CMK (cell line): ENCODE measurements around the gene ELF5.

Experiments used
- DNase-seq: peaks from one replicate; pipeline ENCODE4 v3.0.0-alpha.2; 2010; ENCODE audit warnings: low read depth

ELF5 gene

DNA sequence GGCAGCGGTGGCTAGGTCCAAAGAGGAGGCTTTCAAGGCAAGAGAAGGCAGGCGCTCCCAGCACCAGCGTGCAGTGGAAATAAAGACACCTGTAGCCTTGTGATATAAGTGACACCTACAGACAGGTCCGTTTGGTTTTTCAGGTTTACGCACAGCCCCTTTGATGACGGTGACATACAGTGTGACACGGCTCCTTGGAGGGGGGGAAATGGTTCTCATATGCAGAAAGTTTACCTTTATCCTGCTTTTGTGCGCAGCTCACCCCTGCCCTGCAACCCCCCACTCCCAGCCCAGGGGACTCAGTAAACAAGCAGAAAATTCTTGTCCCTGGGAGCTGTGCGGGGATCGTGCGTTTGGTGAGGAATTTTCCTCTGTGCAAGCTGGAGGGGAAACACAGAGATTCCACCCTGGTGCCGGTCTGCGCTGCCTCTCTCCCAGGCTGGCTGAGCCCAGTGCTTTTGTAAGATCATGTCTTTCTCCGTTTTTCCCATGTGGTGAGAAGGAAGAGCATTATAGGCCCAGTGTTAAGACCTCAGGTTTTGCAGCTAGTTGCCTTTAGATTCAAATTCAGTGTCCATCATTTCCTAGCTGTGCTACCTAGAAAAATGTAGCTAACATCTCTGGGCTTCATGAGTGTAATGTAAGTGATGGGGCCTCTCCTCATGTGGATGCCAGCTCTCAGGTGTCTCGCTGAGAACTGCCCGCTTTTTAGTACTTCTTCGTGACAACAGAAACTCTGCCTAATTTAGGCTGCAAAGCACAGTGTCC is at the start of gene ELF5:
Gene ELF5, minus strand, starts transcription at position 113 of the 768 bp plus-strand sequence. CDS start 8,045 bp downstream, outside the sequence.
- DNase-seq = no peak

DNA sequence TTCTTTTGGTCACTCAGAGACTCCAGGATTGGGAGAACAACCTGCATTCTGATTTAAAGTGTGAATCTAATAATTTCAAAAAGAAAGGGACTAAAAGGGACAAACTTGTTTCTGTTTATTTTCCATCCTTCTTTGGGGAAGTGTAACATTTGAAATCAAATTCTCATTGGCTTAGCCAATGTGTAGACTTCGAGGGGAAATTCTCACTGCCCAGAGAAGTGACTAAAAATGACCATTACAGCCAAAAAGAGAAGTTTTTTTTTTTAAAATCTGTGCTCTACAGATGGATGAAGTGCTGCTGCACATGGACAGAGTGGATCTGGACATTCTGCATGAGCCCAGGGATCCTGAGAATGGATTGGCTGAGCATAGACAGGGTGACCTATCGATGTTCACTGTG is 49.4 kb upstream of the ELF5 start:
- DNase-seq = no peak

DNA sequence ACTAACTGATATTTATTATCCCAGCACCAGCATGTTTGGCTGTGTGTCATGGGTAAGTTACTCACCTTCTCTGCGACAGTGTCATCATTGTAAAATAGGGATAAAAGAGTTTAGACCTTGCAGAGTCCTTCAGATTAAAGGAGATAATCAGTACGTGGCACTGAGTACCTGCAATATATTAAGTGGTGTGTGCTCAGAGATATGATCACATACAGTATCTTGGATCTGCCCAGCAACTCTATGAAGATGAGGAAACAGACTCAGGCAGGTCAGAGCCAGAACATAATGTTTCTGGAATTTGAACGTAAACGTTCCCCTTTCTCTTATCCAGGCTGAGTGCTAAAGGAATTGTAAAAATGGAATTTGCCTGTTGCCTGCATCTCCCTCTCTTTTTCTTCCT is 46.9 kb upstream of the ELF5 start:
- no peak for DNase-seq

DNA sequence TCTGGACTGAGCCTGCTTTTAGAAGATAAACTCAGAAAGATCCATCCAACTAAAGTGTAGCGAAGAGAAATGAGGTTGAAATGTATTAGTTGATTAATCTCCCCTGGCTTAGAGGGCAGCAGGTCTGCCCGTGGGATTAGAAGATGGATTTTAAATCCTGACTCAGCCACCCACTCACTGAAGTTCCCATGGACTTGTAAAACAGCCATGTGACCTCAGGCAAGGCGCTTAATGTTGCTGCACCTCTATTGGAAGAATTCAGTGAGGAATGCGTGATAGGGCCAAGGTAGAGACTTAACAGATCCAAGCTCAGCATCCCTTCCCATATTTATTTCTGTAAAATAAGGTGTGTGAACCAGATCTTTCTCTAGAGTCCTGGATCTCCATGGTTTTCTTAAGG is 45.1 kb upstream of the ELF5 start:
- no peak for DNase-seq

DNA sequence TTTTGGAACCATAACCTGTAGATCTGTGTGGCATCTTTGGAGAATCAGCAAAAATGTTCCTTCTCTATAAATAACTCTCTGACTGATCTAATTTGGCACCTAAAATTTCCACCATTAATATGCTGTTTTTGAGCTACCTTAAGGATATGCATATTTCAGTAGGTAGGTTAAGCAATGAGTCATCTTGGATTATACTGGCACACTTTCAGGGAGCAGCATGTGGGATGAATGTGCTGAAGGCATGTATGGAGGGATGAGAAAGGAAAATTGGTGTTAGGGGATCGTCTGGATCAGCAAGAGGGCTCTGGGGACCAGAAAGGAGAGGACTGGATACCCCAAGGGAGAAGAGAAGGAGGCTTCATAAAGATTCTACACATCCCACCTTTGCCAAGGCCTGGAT is 44.6 kb upstream of the ELF5 start:
- DNase-seq = no peak

DNA sequence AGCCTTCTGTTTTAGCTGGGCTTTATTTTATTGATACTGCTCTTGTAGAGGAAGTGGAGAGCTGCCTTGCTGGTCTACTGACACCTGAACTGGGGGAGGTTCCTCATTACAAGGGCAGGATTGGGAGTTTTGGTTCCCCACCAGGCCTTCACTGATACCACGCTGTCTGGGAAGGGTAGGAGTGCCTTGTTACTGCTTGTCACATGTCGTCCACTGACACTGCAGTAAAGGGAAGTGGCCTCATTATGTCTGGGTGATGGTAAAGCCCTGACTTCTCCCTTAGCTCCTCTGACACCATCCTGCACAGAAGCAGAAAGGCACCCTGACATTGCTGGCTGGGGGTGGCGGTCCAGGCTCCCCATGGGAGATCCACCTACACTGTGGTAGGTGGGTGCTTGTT is 38.7 kb upstream of the ELF5 start:
- no peak for DNase-seq

DNA sequence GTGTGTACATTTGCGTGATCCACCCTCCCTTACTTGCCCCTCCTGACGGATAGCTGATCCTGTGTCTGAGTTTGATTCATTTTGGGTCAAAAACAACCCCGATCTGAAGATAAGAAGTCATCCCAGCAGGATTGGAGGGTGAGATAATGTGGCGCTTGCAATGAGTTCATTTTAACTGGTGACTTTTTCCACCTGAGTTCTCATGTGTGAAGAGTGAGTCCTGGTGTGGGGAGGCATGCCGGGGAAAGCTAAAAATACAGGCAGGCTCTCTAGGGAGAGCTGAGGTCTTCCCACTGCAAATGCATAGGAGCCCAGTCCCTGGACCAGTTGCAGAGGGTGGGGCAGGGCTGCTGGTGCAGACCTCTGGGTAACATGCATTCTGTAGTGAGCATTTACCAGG is 35.7 kb upstream of the ELF5 start:
- DNase-seq = no peak

DNA sequence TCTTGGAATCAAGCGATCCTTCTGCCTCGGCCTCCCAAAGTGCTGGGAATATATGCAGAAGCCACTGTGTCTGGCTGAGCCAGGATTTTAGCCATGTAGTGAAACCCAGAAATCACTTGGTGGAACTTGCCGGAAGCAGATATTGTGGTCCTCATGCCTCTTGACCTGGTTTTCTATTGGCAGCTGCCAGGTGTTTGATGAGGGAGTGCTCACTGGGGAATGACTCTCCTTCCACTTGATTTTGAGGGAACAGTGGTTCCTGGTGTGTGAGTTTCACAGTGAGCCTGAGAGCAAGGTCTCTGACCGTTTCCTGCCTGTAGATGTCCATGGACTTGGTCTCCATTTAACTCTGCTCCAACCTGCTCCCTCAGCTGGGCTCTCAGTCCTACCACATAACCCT is 34.7 kb upstream of the ELF5 start:
- no peak for DNase-seq

DNA sequence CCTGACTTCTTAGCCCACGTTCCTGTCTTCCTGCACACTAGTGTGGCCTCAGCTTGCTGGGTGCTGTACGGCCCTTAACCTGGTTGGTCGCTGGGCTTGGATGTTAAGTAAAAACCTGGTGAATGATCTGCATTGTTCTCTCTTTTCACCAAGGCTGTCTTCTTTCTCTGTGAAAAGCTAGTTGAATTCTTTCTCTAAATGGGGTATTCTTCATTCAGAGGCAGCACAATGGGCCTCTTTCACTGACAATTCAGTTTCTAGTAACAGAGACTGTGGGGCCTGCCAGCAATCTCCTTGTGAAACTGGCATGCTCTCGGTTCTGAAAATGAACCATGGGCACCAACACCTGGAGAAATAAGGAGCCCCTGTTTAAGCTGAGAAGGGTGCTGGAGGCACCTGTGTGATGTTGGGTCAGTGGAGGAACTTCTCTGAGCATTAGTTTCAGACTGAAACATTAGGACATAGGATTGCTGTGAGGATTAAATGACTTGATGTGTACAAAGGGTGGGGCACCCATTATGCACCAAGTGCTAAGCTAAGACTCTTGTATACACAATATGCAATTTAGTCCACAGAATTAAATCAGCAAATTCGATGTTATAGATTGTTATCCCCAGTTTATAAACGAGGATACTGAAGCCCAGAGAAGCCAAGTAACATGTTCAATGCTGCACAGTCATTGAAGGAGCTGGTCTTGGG is 33.1 kb upstream of the ELF5 start:
- no peak for DNase-seq

DNA sequence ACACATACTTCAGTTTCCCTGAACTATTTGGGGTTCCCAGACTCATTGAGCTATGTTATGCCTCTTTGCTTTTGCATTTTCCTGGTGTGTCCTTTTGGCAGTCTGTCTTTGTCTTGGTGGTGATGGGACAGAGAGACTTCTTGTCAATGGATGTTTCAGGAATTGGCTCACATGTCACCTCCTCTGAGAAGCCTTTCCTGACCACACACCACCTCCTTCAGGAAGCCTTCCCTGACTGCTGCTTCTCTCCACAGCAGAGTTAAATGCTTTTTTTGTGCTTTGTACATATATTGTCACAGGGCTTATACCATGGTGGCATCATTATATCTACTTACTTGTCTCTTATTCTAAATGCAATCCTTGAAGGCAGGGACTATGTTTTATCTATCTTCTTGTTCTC is 28.5 kb upstream of the ELF5 start:
- DNase-seq = no peak

DNA sequence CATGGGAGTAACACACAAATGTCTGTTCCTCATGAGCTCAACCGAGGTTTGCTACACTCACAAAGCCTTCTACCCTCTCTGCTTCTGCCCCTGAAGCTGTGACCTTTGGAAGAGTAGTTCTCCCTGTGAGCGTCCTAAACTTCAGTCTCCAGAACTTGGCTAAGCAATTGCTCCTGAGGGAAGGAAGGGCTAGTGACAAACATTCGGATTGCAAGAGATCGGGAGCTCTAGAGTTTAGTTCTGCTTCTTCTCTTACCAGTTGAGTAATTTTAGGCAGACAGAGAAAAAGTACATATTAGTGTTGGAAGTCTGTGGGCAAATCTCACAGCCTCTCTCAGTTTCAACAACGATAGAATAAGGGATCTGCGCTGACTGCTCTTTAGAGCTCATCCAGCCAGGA is 27.3 kb upstream of the ELF5 start:
- DNase-seq = no peak

DNA sequence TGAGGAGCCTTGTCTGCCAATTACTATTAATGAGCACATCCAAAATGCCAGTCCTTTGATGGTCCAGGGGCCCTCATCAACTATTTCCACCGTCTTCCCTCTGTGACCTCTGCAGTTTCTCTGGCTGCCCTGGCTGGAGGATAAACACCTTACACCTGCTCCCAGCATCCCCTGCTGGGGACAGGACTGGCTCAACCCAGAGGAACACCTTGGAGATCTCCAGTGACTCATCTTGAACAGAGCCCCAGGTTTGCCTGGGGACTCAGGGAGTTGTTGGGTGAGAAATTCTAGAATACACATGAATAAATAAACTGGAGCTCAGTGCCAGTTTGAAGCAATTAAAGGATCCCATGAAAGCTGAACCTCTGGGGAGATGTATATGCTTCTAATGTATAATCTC is 24.0 kb upstream of the ELF5 start:
- DNase-seq = no peak

DNA sequence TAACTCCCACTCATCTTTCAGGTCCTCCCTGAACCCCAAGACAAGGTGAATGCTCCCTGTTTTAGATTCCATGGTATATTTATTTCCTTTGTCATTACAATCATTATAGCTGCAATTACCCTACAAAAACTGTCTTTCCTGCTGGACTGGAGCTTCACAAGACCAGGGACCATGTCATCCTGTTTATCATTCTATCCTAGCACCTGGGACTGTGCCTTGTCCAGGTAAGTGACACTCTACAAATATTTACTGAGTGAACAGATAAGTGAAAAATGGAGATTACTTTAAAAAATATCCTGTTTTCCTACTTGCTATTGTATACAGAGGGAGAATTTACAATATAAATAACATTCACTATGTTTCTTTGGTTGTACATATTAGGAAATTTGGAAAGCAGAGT is 22.5 kb upstream of the ELF5 start:
- DNase-seq = no peak

DNA sequence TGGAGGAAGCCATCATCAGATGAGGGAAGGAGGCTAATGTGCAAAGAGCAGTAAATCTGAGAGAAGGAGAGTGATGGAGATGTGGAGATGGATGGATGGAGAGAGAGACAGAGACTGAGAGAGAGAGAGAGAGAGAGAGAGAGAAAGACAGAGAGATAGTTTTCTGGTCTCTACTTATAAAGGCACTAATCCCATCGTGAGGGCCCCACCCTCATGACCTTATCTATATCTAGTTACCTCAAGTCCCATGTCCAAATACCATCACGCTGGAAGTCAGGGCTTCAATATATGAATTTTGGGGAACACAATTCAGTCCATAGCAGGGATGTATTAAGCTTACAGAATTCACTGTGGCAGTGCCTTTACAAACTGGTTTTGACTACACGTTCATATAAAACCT is 21.2 kb upstream of the ELF5 start:
- DNase-seq = no peak

DNA sequence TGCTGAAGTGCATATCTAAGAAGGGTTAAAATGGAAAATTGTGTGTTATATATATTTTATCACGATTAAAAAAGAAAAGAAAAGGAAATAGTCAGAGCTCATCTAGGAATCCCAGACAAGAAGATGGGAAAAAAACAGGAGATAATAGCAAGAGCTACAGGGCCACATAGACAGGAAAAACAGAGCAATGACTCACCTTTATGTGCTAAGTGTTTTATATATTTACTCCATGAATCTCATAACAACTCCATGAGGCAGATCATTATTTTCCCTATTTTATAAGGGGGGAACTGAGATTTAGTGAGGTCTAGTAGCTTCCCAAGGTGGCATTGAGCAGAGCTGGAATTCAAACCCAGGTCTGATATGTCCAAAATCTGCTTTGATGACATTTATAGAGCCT is 18.1 kb upstream of the ELF5 start:
- DNase-seq = no peak

DNA sequence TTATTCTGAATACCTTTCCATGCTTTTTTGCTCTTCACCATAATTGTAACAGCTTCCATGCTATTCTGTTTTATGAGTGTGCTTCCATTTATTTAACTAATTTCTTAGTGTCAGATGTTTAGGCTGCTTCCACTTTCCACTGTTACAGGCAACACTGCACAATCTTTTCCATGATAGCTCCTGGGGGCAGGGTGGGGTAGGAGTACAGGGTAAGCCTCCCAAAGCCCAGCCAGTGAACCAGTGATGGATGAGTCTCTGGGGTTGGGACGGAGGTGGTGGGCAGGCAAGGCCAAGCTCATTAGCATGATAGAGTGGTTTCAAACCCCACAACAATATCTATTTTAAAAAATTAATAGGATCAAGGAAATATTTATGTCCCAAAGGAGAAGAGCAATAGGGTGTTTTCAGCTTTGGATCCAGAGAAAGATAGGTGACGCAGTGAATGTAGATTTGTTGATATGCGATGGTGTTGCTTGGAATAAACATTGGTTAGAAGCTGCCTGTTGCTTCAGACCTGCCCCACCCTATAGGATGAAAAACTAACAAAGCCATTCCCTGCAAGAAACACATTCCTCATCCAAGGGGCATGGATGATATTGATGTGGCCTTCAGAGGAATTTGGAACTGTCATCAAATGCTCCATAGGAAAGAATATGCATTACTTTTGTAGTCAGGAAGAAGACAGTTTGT is 17.1 kb upstream of the ELF5 start:
- no peak for DNase-seq

DNA sequence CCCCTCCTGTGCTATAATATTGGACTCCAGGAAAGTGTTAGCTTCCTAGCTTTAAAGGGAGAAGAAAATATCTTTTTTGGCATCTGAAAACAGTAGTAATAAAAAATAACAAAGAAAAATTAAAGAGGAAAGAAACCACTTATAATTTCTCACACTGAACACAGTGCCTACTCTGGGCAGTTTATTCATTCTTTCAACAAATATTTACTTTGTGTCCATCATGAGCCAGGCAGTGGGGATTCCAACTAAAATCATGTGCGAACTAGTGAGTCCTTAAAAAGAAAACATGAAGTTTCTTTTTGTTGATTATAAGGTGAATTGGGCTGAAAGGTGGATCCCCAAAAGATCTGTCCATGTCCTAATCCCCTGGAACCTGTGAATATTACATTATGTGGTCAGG is 16.0 kb upstream of the ELF5 start:
- DNase-seq = no peak

DNA sequence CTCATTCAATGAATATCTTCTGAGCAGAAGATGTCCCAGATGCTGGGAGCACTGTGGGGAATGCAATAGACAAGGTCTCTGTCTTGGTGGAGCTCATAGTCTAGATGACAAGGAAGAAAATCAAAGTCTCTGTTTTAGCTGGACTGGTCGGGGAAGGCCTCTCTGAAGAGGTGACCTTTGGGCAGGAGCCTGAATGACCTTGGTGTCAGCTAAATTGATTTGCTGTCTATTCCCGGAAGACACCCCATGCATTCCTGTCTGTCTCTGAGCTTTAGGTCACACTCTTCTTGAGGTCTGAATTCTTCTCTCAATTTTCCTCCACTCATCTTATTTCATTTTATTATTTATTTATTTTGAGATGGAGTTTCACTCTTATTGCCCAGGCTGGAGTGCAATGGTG is 14.5 kb upstream of the ELF5 start:
- DNase-seq = no peak

DNA sequence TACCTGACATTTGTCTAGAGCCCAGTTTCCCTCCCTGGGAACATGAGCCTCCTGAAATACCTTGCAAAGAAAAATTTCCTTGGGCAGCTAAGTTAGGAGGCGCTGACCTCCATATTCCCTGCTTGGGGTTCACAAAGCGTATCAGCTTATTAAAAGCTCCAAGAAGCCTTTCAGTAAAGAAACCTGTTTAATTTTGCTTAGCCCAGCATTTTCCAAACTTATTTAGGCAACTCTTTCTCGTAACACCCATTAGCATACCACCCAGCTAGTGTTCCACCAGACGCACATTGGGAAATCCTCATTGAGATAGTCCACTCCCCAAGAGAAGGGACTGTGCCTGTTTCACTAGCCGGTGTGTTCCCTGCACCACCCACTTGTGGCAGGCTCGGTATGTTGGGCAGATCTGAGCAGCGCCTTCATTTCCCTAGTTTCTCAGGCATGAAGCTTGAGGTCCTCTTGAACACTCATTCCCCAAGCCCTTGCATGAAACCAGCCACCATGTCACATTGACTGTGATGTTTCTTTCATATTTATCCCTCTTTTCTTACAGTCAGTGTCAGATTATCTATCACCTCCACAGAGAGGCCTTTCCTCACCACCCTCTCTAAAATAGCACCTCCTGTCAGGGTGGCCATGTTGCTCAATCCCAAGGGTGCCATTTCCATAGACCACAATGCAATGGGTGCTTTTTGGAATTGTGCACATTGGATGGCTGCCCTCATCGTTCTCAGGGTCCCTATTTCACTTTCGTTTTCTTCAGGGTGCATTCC is 12.5 kb upstream of the ELF5 start:
- DNase-seq = no peak

DNA sequence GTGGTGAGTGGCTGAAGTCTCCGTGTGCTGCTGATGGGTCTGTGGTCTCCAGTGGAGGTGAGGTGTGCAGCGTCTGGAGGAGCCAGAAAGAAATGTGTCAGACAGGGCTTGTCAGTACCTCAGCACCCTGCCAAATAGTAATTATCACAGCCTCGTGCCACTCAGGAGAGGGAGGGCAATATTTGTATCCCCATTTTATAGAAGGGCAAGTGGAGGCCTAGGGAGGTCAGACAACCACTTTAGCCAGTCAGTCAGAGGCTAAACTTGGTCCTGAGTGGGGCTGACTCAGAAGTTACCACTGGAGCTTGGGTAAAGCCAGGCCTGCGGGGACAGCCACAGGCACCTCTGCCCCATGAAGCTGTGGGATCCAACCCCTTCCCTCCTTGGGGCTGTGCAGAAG is 11.5 kb upstream of the ELF5 start:
- no peak for DNase-seq

DNA sequence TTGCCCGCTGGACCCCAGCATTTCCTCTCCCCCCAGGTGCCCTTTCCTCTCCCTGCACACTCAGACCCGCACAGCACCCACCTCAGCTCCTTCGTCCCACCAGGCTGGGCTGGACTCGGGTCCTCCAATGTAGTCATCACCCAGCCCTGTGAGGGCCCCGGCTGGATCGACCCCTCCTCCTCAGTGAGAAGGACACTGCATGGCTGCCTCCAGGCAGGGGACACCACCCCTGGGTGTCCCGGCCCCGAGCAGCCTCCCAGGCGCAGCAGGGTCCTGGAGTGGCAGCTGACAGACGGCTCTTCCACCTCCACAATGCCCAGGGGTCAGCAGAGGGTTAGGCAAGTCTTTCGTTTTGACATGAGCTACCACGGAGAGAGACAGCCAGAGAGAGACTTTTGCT is 11.1 kb upstream of the ELF5 start:
- no peak for DNase-seq

DNA sequence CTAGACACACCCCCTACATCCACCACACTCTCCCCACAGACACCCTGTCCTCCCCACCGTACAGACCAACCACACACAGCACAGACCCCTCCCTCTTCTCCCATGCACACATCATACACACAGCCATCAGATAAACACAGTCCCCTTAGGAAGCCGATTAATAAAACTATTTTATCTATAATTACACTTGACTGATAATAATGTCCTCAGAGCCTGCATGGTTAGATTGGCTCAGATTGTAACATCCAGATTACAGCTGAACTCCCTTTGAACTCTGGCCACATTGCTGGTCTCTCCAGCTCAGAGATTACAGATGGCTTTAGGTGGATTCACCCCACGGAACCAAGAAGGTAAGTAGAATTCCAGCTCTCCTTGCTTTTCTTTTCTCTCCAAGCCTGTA is 9.5 kb upstream of the ELF5 start:
- no peak for DNase-seq

DNA sequence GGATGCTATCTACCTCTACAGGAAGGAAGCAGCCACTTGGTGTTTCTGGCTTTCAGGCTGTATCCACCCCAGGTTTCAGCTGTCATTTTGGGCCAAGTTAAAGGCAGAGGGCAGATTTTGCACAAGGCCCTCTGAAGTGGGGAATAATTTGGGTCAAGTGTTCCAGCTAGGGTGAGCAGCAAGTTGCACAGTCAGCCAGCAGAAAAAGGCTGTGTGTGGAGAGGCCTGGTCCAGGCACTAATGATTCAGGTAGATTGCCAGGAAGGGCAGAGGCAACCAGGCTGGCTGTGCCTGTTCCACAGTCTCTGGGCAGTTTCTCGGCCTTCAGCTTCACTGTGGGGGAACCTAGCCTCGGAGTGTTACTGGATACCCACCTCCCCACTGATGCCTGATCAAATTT is 8.6 kb upstream of the ELF5 start:
- no peak for DNase-seq
